ENCODE measurements around the gene GPBAR1. TPM values are rescaled to one million over a fixed set of nuclear protein-coding genes. Genes with fewer than 3 reads are reported as not detected.

Gene GPBAR1
- total RNA-seq, 4 donors from 2014 or later = 0.63 to 2.1 (median 1.4) TPM

DNA sequence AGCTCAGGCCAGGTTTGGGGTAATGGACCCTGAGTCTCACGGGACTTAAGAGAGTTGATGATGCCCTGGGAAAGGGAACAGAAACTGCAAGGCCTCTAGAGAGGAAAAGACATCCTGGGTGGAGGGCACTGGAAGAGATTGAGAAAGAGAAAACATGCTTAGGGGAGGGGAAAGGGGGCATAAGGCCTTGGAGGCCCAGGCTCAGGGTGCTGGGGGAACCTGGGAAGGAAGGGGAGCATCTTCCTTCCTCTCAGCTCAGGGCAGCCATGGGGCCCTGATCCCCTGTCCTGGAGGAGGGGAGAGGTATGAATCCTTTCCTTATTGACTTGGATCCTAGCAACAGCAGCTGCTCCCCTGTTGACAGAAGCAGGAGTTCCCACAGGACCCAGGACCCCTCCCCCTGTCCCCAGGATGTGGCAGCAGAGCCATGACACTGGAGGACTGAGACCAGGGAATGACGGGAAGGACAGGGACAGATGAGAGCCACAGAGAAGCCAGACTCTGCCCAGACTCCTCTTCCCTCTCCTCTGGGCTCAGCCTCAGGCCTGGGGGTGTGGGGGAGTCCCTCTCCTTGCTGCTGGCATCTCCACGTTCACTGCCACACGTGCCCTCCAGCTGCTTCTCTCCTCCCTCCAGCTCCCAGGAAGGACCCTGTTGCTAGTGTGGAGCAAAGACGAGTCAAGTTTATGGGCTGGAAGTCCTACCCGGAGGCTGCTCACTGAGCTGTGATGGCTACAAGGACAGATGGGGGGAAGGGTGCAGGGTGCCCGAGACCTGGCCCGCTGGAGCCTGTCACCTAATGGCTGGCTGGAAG, 815 bp downstream of the GPBAR1 start:
- 65 to 75% methylated on average over 7 to 8 of the region's 8 CpGs for WGBS, 2 donors
- peak overlapping the region in 1 of 3 donors; percentile 61 for H3K27ac ChIP-seq
- intact Hi-C loops (cut with DNase I) = loop anchor here (10.0 kb wide), 2 partner anchors 47 to 303 kb away; partner anchors contain the start of genes ARPC2, CNOT9 and USP37

DNA sequence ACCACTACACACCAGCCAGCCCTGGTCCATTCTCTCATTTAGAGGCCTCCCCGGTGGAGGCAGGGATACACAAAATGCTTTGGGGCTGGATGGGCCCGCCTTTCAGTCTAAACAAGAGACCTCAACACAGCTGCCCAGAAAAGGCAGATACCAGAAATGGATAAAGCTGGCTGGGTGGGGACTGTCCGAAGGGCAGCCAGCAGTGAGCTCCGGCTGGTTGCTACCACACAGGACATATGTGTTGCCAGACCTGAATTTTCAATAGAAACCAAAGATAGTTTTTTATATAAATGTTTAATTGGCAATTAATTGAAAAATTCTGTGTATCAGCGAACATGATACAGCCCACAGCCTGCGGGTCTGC, 1.4 kb downstream of the GPBAR1 start:
- peaks cover 0 to 30% of the 10 kb centered on the region in 2 donors for H3K4me1 ChIP-seq
- WGBS, 2 donors = 84 to 92% methylated on average over 6 of the region's 6 CpGs
- H3K27ac ChIP-seq = no peak overlapping the region
- intact Hi-C loops (cut with DNase I) = loop anchor here (10.0 kb wide), 2 partner anchors 47 to 303 kb away; partner anchors contain the start of genes ARPC2, CNOT9 and USP37
- TF ChIP-seq POLR2A (IDR thresholded peaks at IDR 0.05) = no peak
- TF ChIP-seq, protein P1, sequence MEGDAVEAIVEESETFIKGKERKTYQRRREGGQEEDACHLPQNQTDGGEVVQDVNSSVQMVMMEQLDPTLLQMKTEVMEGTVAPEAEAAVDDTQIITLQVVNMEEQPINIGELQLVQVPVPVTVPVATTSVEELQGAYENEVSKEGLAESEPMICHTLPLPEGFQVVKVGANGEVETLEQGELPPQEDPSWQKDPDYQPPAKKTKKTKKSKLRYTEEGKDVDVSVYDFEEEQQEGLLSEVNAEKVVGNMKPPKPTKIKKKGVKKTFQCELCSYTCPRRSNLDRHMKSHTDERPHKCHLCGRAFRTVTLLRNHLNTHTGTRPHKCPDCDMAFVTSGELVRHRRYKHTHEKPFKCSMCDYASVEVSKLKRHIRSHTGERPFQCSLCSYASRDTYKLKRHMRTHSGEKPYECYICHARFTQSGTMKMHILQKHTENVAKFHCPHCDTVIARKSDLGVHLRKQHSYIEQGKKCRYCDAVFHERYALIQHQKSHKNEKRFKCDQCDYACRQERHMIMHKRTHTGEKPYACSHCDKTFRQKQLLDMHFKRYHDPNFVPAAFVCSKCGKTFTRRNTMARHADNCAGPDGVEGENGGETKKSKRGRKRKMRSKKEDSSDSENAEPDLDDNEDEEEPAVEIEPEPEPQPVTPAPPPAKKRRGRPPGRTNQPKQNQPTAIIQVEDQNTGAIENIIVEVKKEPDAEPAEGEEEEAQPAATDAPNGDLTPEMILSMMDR (IDR thresholded peaks at IDR 0.05) = no peak
- no peak for DNase-seq
- H3K4me3 ChIP-seq (replicated peaks in 1 of 3) = no peak overlapping the region
- no peaks in the 10 kb centered on the region for H3K27me3 ChIP-seq
- no peaks in the 10 kb centered on the region for H3K9me3 ChIP-seq
- peaks cover 34% of the 10 kb centered on the region in 2 donors for H3K36me3 ChIP-seq

More for the DNA sequence above, 815 bp downstream of the GPBAR1 start:
- Histone ChIP-seq H3K36me3 (peaks cover 32 to 33% of the 10 kb centered on the region in 2 donors), H3K27me3 (no peaks in the 10 kb centered on the region), H3K4me3 (replicated peaks in 1 of 3) (no peak overlapping the region), H3K4me1 (peaks cover 0 to 30% of the 10 kb centered on the region in 2 donors), H3K9me3 (no peaks in the 10 kb centered on the region)
- TF ChIP-seq POLR2A (IDR thresholded peaks at IDR 0.05) = no peak
- TF ChIP-seq, protein P1 (IDR thresholded peaks at IDR 0.05) = no peak
- no peak for DNase-seq

DNA sequence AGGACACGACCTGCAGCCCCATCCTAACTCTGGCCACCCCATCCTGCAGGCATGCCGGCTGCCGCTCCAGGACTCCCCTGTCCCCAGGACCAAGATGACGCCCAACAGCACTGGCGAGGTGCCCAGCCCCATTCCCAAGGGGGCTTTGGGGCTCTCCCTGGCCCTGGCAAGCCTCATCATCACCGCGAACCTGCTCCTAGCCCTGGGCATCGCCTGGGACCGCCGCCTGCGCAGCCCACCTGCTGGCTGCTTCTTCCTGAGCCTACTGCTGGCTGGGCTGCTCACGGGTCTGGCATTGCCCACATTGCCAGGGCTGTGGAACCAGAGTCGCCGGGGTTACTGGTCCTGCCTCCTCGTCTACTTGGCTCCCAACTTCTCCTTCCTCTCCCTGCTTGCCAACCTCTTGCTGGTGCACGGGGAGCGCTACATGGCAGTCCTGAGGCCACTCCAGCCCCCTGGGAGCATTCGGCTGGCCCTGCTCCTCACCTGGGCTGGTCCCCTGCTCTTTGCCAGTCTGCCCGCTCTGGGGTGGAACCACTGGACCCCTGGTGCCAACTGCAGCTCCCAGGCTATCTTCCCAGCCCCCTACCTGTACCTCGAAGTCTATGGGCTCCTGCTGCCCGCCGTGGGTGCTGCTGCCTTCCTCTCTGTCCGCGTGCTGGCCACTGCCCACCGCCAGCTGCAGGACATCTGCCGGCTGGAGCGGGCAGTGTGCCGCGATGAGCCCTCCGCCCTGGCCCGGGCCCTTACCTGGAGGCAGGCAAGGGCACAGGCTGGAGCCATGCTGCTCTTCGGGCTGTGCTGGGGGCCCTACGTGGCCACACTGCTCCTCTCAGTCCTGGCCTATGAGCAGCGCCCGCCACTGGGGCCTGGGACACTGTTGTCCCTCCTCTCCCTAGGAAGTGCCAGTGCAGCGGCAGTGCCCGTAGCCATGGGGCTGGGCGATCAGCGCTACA, 2.1 kb downstream of the GPBAR1 start:
- 88 to 90% methylated on average over 4 to 18 of the region's 39 CpGs for WGBS, 2 donors
- Histone ChIP-seq H3K4me3 (replicated peaks in 1 of 3) (no peak overlapping the region), H3K27me3 (no peaks in the 10 kb centered on the region), H3K9me3 (no peaks in the 10 kb centered on the region), H3K36me3 (peaks cover 34 to 35% of the 10 kb centered on the region in 2 donors), H3K4me1 (peaks cover 0 to 30% of the 10 kb centered on the region in 2 donors), H3K27ac (no peak overlapping the region)
- DNase-seq = no peak
- no peak for TF ChIP-seq POLR2A (IDR thresholded peaks at IDR 0.05)
- TF ChIP-seq, protein P1 (IDR thresholded peaks at IDR 0.05) = no peak
- intact Hi-C loops (cut with DNase I) = loop anchor here (10.0 kb wide), 2 partner anchors 48 to 302 kb away; partner anchors contain the start of genes ARPC2, CNOT9 and USP37

DNA sequence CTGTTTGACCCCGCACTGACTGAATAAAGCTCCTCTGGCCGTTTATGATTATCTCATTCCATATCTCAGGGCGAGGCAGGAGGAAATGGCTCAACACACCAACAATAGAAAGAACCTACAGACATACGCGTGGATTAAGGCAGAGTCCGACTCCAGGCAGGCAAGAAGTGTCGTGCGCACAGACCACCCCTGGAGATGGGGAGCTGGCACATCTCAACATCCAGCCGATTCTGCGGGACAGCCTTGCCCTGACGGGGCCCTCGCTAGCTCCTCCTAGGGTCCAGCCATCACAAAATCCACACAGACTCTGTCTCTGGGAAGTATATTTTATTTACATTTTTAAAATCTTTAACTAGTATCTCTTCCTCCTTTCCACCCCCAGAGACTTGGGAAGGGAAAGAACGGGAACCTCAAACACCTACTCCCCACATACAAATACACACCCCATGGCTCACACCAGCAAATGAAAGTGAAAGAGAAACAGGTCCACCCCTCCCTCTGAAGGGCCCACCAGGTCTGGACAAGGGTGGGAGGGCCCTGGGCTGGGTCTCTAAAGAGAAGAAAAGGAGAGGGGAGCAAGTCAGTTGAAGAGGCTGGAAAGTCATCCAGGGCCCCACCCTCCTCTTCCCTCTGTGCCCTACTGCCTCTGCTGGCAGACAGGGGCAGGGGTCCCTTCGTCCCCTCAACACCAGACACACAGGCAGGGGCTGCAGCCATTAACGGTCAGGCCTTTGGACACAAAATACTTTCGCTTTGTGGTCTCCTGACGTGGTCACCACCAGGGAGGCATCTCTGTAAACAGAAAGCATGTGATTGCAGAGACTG, 3.2 kb downstream of the GPBAR1 start:
- DNase-seq = no peak
- no peak overlapping the region for H3K4me3 ChIP-seq (replicated peaks in 1 of 3)
- peaks cover 3 to 26% of the 10 kb centered on the region in 2 donors for H3K4me1 ChIP-seq
- H3K9me3 ChIP-seq = no peaks in the 10 kb centered on the region
- intact Hi-C loops (cut with DNase I) = loop anchor here (10.0 kb wide), 2 partner anchors 49 to 301 kb away; partner anchors contain the start of genes ARPC2, CNOT9 and USP37
- TF ChIP-seq, protein P1 (IDR thresholded peaks at IDR 0.05) = no peak
- no peak for TF ChIP-seq POLR2A (IDR thresholded peaks at IDR 0.05)
- no peaks in the 10 kb centered on the region for H3K27me3 ChIP-seq
- 82 to 94% methylated on average over 17 of the region's 17 CpGs for WGBS, 2 donors
- peaks cover 34 to 35% of the 10 kb centered on the region in 2 donors for H3K36me3 ChIP-seq
- no peak overlapping the region for H3K27ac ChIP-seq

Data from thyroid gland (tissue), 4 donors.